ENCODE measurements around the gene QPCTL. TPM values are rescaled to one million over a fixed set of nuclear protein-coding genes. Genes with fewer than 3 reads are reported as not detected.

The QPCTL gene
- total and polyA plus RNA-seq, 2 of the 13 experiments (the other 11 are each of a cell fraction or from before 2014, with no cell fraction given): 16.0 to 19.1 TPM

GRCh38 chr19:45645631-45646344, 46.7 kb upstream of the QPCTL start (continued):
- TF ChIP-seq ZNF205 (CRISPR knock-in tag; IDR thresholded peaks at IDR 0.05) (0 out of 2 replicates have a peak, but pooled peaks have one; percentile 22), KDM1A (CRISPR knock-in tag; IDR thresholded peaks at IDR 0.05) (peak; percentile 89), ZNF878 (CRISPR knock-in tag; IDR thresholded peaks at IDR 0.05) (no peak), XBP1 (CRISPR knock-in tag; IDR thresholded peaks at IDR 0.05) (peak; percentile 84; the same call in 1 of the 2 replicates), ZGPAT (CRISPR knock-in tag; IDR thresholded peaks at IDR 0.05) (0 out of 2 replicates have a peak, but pooled peaks have one; percentile 21), MIXL1 (CRISPR knock-in tag; IDR thresholded peaks at IDR 0.05) (0 out of 2 replicates have a peak, but pooled peaks have one; percentile 39), JUNB (CRISPR knock-in tag; IDR thresholded peaks at IDR 0.05; ENCODE audit: borderline replicate concordance) (no peak), RAD21 (CRISPR knock-in tag; IDR thresholded peaks at IDR 0.05) (peak; percentile 10; the same call in 1 of the 2 replicates), ZNF841 (CRISPR knock-in tag; IDR thresholded peaks at IDR 0.05; ENCODE audit: borderline replicate concordance) (no peak)
- TF ChIP-seq, protein P1, sequence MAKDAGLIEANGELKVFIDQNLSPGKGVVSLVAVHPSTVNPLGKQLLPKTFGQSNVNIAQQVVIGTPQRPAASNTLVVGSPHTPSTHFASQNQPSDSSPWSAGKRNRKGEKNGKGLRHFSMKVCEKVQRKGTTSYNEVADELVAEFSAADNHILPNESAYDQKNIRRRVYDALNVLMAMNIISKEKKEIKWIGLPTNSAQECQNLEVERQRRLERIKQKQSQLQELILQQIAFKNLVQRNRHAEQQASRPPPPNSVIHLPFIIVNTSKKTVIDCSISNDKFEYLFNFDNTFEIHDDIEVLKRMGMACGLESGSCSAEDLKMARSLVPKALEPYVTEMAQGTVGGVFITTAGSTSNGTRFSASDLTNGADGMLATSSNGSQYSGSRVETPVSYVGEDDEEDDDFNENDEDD (CRISPR knock-in tag; IDR thresholded peaks at IDR 0.05; ENCODE audit: borderline replicate concordance): peak; percentile 22; the same call in 1 of the 2 replicates
- TF ChIP-seq, protein P2, sequence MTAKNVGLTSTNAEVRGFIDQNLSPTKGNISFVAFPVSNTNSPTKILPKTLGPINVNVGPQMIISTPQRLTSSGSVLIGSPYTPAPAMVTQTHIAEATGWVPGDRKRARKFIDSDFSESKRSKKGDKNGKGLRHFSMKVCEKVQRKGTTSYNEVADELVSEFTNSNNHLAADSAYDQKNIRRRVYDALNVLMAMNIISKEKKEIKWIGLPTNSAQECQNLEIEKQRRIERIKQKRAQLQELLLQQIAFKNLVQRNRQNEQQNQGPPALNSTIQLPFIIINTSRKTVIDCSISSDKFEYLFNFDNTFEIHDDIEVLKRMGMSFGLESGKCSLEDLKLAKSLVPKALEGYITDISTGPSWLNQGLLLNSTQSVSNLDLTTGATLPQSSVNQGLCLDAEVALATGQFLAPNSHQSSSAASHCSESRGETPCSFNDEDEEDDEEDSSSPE (CRISPR knock-in tag; IDR thresholded peaks at IDR 0.05): 0 out of 2 replicates have a peak, but pooled peaks have one; percentile 30
